HG03469 (cell line): ENCODE results near the gene TMEM178B.

Source experiments
- ATAC-seq: cut with Tn5 transposase; IDR thresholded peaks from one replicate; pipeline ENCODE4 v1.9.1; 2021; ENCODE audit warnings: mild to moderate bottlenecking, moderate library complexity, moderate number of reproducible peaks; ENCODE audit not compliant: unreplicated experiment

TMEM178B gene

DNA sequence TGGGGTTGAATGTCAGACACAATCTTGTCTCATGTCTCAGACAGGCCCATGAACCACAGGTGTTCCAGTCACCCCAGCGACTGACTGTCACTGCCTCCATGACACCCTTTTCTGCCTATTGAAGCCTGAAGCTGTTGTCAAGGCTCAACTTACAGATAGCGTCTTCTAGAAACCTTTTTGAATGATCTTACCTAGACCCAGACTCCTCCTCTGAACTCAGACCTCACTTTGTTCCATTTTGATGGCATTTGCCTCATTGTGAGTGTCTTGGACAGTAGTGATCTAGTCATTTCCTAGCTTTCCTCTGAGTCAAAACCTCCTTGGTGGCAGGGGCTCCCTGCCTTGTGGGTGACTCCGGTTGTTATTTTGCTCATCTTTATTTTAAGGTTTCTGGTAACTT, 379.0 kb downstream of the TMEM178B start:
- ATAC-seq = peak; percentile 56

DNA sequence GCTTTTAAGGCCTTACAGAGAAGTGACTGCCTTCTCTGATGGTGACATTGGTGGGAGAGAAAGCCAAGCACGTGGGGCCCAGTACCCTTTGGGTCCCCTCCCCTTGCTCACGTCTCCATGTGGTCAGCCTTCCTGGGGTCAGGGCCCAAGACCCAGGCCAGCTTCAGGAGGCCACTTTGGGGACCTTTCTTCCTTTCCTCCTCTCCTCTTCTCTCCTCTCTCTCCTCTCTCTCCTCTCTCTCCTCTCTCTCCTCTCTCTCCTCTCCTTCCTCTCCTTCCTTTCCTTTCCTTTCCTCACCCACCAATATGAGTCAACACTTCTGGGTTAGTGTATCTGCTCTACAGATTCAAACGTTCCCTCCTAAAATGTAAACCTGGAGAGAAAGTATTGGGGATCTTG, 380.5 kb downstream of the TMEM178B start:
- ATAC-seq = no peak

- ATAC-seq = no peak
Observed at GRCh38 chr7:141455723-141456122, 381.9 kb downstream of the TMEM178B start.

DNA sequence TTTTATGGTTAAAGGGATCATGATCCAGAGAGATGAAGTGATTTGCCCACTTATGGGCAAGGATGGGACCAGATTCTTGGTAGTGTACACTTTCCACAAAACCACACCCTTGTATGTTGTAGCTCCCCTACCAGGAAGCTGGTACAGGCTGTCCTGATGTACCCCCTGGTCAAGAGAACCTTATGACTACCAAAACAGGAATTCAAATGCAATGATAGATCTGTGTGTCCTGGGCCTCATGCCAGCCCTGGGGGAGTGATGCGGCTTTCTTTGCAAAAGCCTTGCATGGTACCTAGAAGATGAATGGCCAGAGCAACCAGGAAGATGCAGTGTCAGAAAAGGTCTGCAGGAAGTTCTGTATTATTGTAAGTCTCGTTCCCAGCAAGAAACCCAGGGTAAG, 382.4 kb downstream of the TMEM178B start:
- no peak for ATAC-seq

- no peak for ATAC-seq
Observed at GRCh38 chr7:141456711-141457110, 382.8 kb downstream of the TMEM178B start.

DNA sequence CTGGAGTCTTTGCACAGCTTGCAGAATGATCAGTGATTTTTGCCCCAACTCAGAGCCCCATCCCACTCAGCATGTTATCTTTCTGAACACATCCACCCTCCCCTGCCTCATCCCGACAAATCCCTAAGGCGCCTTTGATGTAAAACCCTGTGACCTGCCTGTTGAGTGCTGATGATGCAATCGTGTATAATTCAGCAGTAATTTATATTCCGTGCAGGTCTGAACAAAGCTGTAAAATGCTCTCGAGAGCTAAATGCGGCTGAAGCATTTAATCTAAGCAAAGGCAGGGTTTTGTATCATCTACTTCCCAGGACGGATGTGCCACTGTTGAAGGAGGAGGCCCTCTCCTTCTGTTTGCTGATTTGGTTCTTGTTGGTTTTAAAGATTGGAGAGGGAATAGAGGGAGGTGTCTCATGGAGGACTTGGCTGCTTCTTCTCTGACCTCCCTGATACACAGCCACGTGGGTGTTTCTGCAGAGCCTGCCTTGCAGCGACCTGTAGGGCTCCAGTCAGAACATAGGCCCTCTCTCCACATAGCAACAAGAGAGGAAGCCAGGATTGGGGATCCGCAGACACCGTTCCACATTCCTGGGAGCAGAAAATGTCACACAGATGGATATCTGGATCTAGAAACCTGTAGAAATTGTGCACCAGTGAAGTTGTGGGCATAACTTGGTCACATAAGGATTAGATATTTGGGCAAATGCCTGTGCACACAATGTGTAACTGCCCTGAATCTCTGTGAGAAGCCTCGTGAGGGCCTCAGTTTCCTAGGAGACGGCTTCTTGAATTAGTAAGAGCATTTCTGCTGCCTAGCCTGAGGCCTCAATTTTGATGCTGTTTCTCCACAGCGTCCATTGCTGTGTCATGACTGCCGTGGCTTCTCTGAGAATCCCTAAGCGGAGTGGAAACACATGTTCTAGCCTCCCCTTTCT, 387.2 kb downstream of the TMEM178B start:
- no peak for ATAC-seq

- no peak for ATAC-seq
Observed at GRCh38 chr7:141461924-141462323, 388.1 kb downstream of the TMEM178B start.

DNA sequence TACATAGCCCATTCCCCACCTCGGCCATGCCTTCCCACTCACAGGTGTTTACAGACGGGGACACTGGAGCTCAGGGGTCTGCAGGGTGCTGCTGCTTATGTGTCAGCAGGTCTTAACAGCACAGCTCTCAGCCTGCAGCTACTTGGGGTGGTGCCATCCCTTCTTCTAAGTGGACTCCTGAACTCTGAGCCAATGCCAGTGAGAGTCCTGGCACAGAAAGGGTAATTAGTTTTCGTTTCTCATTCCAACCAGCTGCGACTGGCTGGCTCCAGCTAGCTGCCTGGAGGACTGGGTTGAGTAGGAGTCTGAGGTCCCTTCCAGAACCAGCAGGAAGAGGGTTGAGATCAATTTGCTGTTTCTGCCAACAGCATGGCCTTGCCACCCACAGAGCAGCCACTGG, 389.1 kb downstream of the TMEM178B start:
- ATAC-seq = no peak

GRCh38 chr7:141463986-141464385, 390.1 kb downstream of the TMEM178B start:
- no peak for ATAC-seq

DNA sequence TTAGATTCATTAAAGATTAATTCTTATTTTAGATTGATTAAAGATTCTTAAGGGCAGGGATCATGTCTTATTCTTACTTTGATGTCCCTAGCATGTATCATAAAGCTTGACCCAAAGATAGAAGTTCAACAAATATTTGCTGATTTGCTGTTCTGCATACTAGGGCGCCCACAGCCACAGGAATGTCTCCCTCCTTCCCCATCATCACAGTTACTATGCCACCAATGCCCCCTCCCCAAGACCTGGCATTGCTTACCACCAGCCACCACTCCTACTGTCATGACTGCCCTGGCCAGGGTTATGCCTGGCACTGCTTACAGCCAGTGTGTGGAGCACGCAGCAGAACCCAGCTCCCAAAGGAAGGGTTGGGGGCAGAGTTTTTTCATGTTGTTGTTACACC, 390.7 kb downstream of the TMEM178B start:
- ATAC-seq = no peak

GRCh38 chr7:141466151-141466904, 392.5 kb downstream of the TMEM178B start:
- no peak for ATAC-seq

DNA sequence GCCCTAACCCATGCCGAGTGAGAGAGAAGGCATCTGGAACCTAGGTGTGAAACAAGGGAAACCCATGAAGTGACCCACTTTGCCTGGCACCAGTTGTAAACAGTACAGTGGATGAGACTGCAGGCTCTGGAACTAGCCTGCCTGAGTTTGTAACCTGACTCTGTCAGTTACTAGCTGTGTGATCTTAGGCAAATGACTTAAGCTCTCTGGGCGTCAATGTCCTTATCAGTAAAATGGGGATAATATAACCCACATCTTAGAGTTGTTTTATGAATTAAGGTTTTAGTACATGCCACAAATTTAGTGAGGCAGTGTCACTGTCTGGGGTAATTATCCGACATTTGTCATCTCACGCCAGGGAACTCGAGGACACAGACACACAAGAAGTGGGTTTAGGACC, 394.5 kb downstream of the TMEM178B start:
- no peak for ATAC-seq

DNA sequence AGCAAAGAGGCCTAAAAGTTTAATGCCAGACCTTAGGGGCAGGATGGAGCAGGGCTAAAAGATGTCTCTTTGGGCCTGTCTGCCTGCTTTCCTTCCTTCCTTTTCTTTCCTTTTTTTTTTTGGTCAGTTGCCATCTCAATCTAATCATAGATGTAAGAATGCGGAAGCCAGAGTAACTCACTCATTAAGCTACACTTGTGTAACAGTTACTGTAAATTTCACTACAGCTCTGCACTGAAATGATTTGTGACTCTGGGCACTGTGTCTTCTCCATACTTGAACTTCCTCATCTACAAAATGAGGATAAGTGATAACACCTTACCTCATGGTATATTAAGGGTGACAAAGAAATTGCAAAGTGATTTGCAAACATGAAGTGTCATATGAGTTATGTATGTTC, 401.8 kb downstream of the TMEM178B start:
- no peak for ATAC-seq

GRCh38 chr7:141477865-141478264, 404.0 kb downstream of the TMEM178B start:
- ATAC-seq = no peak

GRCh38 chr7:141478845-141479244, 405.0 kb downstream of the TMEM178B start:
- no peak for ATAC-seq

GRCh38 chr7:141480953-141481352, 407.1 kb downstream of the TMEM178B start:
- ATAC-seq = no peak

DNA sequence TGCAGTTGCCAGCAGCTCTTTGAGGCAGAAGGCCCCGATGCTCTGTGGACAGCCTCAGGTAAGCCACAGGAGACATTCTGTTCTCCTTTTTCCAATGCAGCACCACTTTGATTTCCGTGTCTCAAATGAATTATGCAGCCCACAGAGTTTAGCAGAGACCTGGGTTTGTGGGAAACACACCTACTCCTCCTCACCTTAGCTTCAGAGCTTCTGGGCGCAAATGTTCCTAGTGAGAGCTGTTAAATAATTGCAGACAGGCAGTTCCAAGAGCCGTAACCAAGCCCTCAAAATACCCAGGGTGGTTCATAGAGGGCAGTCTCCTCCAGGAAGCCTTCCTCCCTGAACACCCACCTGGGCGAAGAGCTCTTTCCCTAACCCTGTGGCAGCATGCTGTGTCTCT, 408.1 kb downstream of the TMEM178B start:
- ATAC-seq = no peak

- ATAC-seq = no peak
Observed at GRCh38 chr7:141483044-141483443, 409.2 kb downstream of the TMEM178B start.

DNA sequence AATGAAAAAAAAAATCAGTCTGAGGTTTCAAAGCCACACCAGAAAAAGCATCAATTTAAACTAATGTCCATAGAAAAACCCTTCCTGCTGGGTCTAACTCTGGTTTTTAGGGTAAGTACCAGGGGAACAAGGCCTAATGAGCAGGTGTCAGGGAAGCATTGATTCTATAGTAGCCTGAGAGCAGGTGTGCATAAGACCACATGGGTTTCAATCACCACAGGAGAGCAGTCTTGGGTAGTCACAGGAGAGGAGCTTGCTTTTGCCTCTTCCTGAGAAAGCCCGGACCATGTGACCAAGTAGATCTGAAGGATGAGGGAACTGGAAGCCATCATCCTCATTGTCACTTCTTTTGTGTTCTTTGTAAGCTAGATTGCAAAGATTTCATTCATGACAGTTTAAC, 411.0 kb downstream of the TMEM178B start:
- no peak for ATAC-seq

DNA sequence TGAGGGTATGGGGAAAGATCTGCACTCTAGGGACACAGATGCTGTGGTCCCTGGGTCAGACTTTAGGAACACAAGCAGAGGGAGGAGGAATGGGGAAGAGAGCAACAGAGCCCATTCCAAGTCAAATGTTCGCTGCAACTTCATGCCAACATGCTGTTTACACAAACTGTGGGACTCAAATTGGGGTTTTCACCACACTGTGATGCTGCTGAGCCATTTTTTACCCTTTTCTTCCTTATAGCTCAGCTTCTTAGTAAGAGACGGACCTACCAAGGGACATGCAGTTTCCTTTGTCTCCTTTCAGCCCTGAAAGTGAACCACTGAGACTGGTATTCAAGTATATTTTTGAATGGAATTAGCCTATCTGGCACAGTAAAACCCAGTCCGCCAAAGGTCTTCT, 413.1 kb downstream of the TMEM178B start:
- no peak for ATAC-seq

GRCh38 chr7:141490474-141490873, 416.6 kb downstream of the TMEM178B start:
- no peak for ATAC-seq

DNA sequence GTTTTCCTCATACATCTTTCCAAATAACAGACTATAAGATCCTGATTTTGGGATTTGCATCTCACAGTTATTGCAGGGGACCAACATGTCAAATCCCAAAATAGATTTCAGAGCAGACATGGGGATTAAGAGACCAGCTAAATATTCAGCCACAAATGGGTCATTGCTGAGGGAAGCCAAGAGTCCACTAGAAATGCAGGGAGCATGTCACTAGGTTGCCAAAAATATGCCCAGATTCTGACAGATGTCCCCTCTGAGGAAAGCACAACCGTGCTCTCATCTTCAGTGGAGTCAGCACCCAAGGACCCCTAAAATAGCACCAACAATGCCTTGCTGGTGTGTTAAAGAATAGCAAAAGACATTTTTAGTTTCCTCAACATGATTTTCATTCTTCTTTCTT, 421.2 kb downstream of the TMEM178B start:
- no peak for ATAC-seq
